22Rv1 (cell line): ENCODE data around the gene EDN2.

Experiments used
- H3K27ac ChIP-seq: fragments of 450-650 bp; 2 replicates; pipeline ENCODE4 v1.5.1; 2017
- CTCF ChIP-seq: fragments of 450-650 bp; IDR thresholded peaks from 2 replicates; pipeline ENCODE4 v1.5.1; 2017; ENCODE audit warnings: mild to moderate bottlenecking
- ZFX ChIP-seq: fragments of 450-650 bp; IDR thresholded peaks from 2 replicates; pipeline ENCODE4 v1.6.1; 2017; ENCODE audit warnings: antibody characterized with exemption, borderline replicate concordance

EDN2 gene

GRCh38 chr1:41486053-41486370 is 1.5 kb upstream of the EDN2 start:
- TF ChIP-seq CTCF (no peak), ZFX (no peak)
- no peak overlapping the region for H3K27ac ChIP-seq

DNA sequence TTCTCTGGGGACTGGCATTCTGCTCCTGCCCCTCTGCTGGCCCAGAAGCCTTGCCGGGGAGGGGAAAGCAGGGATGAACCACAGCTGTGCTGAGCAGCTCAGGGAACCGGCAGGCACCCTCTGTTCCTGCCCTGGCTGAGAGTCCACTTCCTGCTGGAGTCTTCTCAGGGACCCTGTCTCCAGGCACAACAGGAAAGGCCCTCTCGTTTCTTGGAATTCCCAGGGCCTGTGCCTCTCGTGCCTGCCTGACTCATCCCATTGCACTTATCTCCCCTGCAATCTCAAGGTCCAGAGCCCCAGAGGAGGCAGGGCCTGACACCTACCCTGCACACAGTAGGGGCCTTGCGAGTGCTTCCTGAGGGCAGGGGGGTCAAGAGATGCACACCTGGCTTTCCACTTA is 1.1 kb upstream of the EDN2 start:
- H3K27ac ChIP-seq, result no peak overlapping the region
- TF ChIP-seq CTCF (no peak), ZFX (no peak)

- H3K27ac ChIP-seq, result peak overlapping the region; percentile 84
- TF ChIP-seq CTCF (no peak), ZFX (no peak)
Observed at GRCh38 chr1:41483960-41484401, 502 bp downstream of the EDN2 start.

DNA sequence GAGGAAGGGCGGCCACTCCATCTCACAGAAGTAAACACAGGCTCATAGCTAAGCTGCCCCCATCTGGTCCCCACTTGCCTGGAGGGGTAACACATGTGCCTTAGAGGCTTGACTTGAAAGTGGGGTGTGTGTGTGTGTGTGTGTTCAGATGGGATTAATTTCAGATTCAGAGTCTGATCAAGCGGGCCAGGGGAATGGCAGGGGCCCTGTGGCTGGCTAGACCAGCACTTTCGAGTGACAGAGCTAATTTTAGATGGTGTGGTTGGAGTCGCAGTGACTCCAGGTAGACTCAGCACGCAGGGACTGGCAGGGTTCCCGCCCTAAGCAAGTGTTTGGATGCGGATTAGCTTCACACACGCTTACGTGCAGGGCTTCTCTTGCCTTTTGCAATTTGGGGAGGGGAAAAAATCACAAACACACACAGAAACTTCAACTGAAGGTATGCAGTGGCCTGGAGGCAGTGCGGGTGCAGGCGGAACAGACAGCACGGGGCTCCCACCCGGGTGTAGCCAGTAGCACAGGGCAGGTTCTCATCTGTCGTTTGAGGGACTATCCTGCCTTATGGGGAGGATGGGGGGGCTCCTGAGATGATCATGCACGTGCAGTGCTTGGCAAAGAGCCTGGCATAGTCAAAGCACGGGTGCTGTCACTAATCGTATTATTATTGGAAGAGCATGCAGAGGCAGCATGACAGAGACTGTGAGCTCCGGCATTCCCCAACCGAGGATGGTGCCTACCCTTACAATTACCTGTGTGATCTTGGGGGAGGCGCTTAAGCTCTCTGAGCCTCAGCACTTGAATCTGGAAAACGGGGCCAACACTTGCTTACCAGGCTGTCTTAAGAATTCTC is 1.3 kb downstream of the EDN2 start:
- H3K27ac ChIP-seq, result peak overlapping the region; percentile 84
- TF ChIP-seq ZFX (no peak), CTCF (no peak)

GRCh38 chr1:41482001-41482765 is 2.3 kb downstream of the EDN2 start:
- peak overlapping the region; percentile 84 for H3K27ac ChIP-seq
- TF ChIP-seq CTCF (no peak), ZFX (no peak)

GRCh38 chr1:41481109-41481775 is 3.2 kb downstream of the EDN2 start:
- H3K27ac ChIP-seq, result peak overlapping the region; percentile 84
- no peak for TF ChIP-seq ZFX
- no peak for TF ChIP-seq CTCF
